Endothelial cell of umbilical vein (primary cell): ENCODE results near the gene PNMA1.
A peak's percentile ranks its signal among the peaks of the same experiment; 100 is the strongest.

Source experiments
- EZH2 ChIP-seq: IDR thresholded peaks from 2 replicates; pipeline ENCODE4 v1.6.1; 2012; ENCODE audit warnings: borderline replicate concordance, low read depth, mild to moderate bottlenecking, moderate library complexity, low read length, inconsistent platforms; ENCODE audit not compliant: severe bottlenecking
- FOS ChIP-seq: IDR thresholded peaks from 2 replicates; pipeline ENCODE4 v1.6.1; 2011; ENCODE audit warnings: mild to moderate bottlenecking, low read length, moderate library complexity, borderline replicate concordance; ENCODE audit not compliant: insufficient read depth
- GATA2 ChIP-seq: IDR thresholded peaks from 2 replicates; pipeline ENCODE4 v1.7.0; 2011; ENCODE audit warnings: low read depth, mild to moderate bottlenecking, moderate library complexity, mixed read lengths, low read length; ENCODE audit not compliant: insufficient read length, insufficient read depth
- JUN ChIP-seq: IDR thresholded peaks from 2 replicates; pipeline ENCODE4 v1.6.1; 2011; ENCODE audit warnings: borderline replicate concordance, low read depth; ENCODE audit not compliant: insufficient read length, insufficient read depth
- MYC ChIP-seq: IDR thresholded peaks from one replicate; pipeline ENCODE4 v1.6.1; 2011; ENCODE audit warnings: mild to moderate bottlenecking, low read depth, low read length
- POLR2A ChIP-seq: IDR thresholded peaks from 2 replicates; pipeline ENCODE4 v1.6.1; 2012; ENCODE audit warnings: low read depth, mild to moderate bottlenecking, control low read depth, low read length
- POLR2AphosphoS5 ChIP-seq: IDR thresholded peaks from 2 replicates; pipeline ENCODE4 v1.6.1; 2012; ENCODE audit warnings: low read depth, mild to moderate bottlenecking, control low read depth, low read length, moderate library complexity; ENCODE audit not compliant: insufficient read depth
- TF ChIP-seq, protein P1 (sequence below), 2 donors: IDR thresholded peaks; 1 replicate in 1 of 2; 2 replicates in 1 of 2; pipeline ENCODE4 v1.5.1; 2011; ENCODE audit warnings: low read length in 2 of 2, mild to moderate bottlenecking in 2 of 2, moderate library complexity in 2 of 2, control low read depth in 1 of 2, inconsistent platforms in 1 of 2, low read depth in 1 of 2; ENCODE audit not compliant: insufficient read depth in 1 of 2; ENCODE audit errors: extremely low read depth in 1 of 2
- TF ChIP-seq, protein P2 (sequence below): IDR thresholded peaks from 2 replicates; pipeline ENCODE4 v1.6.1; 2011; ENCODE audit not compliant: insufficient read depth, insufficient read length

DNA sequence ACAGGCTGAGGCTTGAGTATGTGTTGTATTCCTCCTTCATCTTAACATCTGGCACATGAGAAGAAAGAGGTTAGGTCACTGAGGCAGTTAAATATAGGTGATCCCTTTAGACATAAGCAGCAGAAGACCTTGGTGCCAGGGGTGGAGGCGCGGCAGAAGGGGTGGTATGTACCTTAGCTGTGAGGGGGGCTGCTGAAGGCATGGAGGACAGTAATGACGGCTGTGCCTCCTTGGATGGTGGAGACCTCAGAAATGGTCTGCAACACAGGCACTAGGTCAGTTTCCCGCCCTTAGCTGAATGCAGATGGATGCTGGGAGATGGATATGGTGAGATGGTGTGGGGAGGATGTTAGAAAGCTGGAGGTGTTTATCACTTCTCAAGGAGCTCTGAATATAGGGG lies 1.5 kb upstream of the PNMA1 start:
- no peak for TF ChIP-seq POLR2A
- no peak for TF ChIP-seq MYC
- no peak for TF ChIP-seq EZH2
- TF ChIP-seq, protein P1, sequence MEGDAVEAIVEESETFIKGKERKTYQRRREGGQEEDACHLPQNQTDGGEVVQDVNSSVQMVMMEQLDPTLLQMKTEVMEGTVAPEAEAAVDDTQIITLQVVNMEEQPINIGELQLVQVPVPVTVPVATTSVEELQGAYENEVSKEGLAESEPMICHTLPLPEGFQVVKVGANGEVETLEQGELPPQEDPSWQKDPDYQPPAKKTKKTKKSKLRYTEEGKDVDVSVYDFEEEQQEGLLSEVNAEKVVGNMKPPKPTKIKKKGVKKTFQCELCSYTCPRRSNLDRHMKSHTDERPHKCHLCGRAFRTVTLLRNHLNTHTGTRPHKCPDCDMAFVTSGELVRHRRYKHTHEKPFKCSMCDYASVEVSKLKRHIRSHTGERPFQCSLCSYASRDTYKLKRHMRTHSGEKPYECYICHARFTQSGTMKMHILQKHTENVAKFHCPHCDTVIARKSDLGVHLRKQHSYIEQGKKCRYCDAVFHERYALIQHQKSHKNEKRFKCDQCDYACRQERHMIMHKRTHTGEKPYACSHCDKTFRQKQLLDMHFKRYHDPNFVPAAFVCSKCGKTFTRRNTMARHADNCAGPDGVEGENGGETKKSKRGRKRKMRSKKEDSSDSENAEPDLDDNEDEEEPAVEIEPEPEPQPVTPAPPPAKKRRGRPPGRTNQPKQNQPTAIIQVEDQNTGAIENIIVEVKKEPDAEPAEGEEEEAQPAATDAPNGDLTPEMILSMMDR (IDR thresholded peaks at IDR 0.05; ENCODE audit: extremely low read depth in 1 of 2, insufficient read depth in 1 of 2, low read depth in 1 of 2, low read length in 2 of 2): no peak
- no peak for TF ChIP-seq FOS
- TF ChIP-seq, protein P2, sequence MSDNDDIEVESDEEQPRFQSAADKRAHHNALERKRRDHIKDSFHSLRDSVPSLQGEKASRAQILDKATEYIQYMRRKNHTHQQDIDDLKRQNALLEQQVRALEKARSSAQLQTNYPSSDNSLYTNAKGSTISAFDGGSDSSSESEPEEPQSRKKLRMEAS: no peak
- peak; percentile 22 for TF ChIP-seq POLR2AphosphoS5
- TF ChIP-seq JUN: no peak
- no peak for TF ChIP-seq GATA2
